ENCODE measurements around the gene AHCYL1.
"Not testable (repeated sequence)": the region's sequence is repeated elsewhere in the genome, so short reads cannot be mapped to it uniquely, and the experiment has no call there.

The AHCYL1 gene

GRCh38 chr1:110003747-110004428 is 19.3 kb downstream of the AHCYL1 start:
- DNase-seq = no peak

GRCh38 chr1:110004583-110004982 is 20.0 kb downstream of the AHCYL1 start:
- DNase-seq = no peak

- no peak for DNase-seq
Measured at GRCh38 chr1:110005971-110006370, 21.4 kb downstream of the AHCYL1 start.

DNA sequence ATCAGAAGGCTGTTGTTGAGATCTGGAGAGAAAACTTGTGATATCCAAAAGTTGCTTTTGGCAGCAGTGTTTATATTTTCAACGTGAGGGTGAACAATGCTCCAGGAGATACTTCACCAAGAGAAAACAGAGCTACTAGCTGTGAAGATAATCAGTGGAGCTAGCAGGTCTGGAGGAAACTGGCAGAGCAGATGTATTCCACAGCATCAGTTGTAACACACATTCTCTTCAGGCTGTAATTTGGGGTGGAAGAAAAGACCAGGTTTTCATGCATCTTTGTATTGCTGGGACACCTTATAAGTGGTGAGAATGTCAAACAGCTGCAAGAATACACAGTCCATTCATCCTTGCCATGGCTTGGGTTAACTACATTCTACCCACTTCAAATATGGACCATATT is 22.0 kb downstream of the AHCYL1 start:
- no peak for DNase-seq

DNA sequence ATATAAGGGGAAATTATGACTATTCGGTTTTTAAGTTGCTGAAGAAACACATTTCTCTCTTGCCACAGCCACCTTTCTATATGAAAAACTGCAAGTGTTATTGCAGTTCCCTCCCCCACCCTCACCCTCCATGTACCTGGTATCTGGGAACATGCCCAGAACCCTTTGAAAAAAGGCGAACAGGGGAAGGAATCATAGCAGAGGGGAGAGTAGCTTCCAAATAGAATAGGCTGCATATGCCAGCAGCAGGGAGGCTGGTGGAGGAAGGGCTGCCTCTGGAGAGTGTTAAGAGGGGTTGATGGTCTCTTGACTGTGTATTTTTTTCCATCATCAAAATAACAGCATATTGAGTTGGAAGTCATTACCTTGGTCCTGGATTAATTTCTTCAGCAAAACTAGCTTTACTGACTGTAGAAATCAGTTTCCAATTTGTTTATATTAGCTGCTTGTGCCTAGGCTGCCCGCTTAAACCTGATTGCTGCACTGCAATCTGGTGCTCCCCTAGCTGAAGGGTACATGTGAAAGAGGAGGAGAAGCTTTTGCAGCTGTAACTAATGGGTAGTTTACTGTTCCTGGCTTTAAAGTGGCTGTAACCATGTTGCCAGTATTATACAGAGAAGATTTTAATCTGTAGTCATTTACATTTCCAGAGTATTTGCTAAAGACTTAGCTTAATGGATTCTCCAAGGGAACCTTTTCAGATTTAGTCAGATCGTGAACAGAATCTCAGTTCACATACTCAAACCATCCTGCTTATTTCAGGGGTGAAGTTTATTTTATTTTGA is 22.7 kb downstream of the AHCYL1 start:
- DNase-seq = no peak

- no peak for DNase-seq
Measured at GRCh38 chr1:110008971-110009565, 24.5 kb downstream of the AHCYL1 start.

- no peak for DNase-seq
Measured at GRCh38 chr1:110011527-110012041, 27.0 kb downstream of the AHCYL1 start.

DNA sequence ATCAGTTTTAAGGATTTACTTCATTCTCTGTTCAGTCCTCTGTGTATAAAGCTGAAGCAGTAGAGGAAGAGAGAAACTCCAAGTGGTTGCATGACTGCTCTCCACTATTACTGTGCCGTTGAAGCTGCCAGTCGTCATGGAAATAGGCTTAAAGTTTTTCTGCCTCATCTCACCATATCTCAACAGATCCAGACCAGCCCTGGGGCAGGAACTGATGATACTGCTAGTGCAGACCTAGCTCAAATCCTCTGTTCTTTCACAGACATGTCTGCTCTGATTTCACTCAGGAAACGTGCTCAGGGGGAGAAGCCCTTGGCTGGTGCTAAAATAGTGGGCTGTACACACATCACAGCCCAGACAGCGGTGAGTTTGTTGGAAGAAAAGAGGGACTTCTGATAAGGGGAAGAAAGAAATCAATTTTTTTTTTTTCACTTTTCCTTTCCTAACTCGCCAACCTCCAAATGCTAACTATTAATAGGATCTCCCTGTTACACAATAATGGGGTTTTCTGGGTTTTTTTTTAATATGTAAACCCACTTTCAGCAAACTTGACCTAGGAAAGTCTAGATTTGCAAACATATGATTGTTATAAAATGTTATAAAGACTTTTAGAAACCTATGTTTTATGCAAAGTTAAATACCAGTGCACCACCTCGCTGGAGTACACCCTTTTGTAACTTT is 27.7 kb downstream of the AHCYL1 start:
- DNase-seq = no peak

DNA sequence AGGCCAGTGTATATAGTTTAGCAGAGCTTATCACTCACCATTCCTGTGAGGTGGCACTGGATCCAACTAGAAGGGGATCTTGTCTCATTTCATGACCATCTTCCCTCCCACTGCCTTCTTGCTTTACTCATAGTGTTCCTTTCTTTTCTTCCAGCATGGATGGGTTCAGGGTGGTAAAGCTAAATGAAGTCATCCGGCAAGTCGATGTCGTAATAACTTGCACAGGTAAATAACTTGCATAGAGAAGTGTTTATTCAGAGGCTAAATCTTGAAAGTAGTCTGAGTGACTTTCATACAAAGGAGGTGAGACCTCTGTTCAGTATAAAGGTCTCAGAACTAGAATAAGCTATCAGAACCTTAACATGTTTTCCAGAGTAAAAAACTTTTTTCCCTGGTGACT is 33.2 kb downstream of the AHCYL1 start:
- DNase-seq = no peak

GRCh38 chr1:110018396-110018795 is 33.8 kb downstream of the AHCYL1 start:
- no peak for DNase-seq

DNA sequence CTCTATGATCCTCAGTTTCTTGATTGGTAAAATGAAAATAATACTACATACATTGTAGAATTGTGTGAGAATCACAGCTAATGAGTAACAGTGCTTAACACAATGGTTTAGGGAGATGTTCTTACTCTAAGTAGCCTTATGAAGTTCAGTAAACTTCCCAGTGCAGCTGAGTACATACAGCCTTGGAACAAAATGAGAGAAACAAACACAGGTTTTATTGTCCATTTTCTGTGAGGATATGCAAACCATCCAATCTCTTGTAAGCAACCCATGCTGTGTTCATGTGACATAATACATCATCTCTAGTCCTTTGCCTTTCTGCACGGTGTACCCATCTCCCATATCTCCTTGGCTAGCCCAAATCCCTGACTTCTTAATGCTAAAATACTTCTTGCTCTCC is 35.2 kb downstream of the AHCYL1 start:
- DNase-seq = no peak

- DNase-seq = no peak
Measured at GRCh38 chr1:110021285-110021684, 36.7 kb downstream of the AHCYL1 start.

GRCh38 chr1:110024613-110025012 is 40.0 kb downstream of the AHCYL1 start:
- no peak for DNase-seq

DNA sequence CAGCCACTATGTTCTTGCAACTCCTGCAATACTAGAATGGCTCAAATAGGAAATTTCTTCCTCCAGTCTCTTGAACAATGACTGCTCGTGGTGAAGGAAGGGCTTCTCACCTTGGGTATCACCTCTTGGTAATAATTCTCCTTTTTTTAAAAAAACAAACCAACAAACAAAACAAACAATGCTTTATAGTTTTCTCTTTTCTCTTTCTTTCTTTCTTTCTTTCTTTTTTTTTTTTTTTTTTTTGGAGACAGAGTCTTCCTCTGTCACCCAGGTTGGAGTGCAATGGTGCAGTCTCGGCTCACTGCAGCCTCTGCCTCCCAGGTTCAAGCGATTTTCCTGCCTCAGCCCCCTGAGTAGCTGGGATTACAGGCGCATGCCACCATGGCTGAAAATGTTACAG is 46.1 kb downstream of the AHCYL1 start:
- not testable (repeated sequence) for DNase-seq

DNA sequence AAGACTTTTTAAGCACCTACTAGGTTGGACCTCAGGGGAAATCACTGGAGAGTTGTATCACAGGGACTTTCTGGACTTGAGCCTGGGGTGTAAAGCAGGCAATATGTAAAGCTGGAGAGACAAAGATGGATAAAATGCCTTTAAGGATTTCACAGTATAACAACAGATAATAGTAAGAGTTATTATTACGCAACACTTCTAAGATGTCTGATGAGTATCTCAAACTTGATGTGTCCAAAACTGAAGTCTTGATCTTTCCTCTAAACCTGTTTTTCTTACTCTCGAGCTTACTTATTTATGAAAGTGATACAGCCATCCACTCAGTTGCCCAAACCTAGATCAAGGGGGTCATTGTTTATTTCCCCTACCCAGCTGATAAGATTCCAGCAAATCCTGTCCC is 47.8 kb downstream of the AHCYL1 start:
- no peak for DNase-seq

DNA sequence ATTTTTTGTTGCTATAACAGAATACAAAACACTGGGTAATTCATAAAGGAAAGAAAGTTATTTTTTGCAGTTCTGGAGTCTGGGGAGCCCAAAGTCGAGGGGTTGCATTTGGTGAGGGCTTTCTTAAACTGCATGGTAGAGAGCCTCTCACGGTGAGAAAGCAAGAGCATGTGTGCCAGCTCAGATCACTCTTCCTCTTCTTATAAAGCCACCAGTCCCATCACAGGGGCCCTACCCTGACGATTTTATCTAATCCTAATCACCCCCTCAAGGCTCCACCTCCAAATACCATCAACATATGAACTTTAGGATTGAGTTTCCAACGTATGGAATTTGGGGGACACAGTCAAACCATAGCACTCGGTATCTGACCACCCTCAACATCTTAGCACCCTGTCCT is 48.9 kb downstream of the AHCYL1 start:
- no peak for DNase-seq

DNA sequence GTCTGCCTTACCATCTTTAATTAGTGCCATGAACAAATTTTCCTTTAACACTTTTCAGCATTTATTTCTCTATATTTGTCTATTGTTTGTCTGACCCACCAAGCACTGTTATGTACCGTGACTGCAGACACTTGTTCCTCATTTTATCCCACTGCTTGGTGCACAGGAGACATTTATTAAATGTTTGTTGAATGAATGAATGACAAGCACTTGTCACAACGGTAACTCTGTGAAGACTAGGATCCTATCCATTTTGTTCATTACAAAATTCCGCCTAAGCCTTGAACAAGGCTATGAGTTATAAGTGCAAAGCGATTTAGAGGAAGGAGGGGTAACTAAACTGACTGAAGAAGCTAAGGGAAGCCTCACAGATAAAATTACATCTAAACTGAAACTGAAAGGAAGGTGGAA is 49.5 kb downstream of the AHCYL1 start:
- no peak for DNase-seq

- peak; percentile 94 for DNase-seq
Measured at GRCh38 chr1:110034451-110035235, 50.1 kb downstream of the AHCYL1 start, which contains the start of gene STRIP1. STRIP1 (plus strand) TSS chr1:110034624; CDS start chr1:110034638, 14 bp downstream.

DNA sequence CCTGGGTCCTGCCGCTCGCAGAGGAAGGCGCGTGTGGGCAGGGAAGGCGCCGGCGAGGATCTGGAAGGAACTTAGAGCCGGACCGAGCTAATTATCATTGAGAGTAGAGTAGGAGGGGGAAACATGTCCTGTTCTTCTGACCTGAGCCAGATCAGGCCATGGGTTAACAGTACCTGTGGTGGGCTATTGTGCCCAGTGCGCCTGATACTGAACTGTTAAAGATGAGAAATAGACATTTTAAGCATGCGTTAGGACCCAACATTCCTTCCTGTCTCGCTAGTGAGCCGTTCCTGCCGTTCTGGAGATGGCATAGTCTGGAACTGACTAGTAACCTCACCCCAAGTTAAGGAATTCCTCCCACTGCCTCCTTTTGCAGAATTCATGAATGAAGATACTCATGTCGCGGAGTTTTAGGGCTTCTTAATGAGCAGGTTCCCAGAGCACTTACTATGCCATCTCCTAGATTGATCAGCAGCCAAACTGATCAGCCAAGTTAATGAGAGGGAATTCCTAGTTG is 50.7 kb downstream of the AHCYL1 start:
- DNase-seq = no peak

DNA sequence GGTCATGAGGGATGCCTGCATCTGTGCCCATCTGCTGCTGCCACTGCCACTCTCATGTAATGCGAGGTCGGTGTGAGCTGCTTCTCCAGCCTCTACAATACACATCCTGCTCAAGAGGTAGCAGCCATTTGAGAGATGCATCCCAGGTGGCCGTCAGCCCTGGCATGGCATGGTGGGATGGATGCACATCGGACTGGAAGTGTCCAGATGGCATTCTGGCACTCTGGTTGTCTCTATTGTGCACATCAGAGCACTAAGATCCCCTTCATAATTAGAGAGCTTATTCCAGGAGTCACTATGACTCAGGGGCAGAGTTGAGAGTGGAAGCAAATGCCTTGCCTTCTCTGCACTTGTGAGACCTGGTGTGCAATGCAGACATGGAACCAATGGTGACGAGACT is 53.7 kb downstream of the AHCYL1 start:
- DNase-seq = no peak

DNA sequence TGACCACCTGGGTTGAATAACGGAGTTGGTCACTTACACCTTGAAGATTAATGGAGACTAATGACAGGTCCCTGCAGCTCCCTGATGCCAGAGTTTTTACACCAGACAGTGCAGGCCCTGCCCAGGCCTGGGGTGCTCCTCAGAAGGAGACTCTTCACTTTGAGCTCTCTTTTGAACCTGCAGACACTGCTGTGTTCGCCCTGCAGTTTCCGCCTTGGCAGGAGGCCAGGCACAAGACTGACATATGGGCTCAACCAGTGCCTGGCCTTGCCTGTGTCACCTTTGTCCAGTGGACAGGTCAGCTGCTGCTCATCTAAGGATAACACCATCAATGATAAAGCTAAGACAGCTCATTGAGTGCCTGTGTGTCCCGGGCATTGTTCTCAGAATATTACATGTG is 55.1 kb downstream of the AHCYL1 start:
- DNase-seq = no peak

- DNase-seq = no peak
Measured at GRCh38 chr1:110040548-110040947, 56.0 kb downstream of the AHCYL1 start.
